Renal cortex interstitium (tissue), 11 donors: ENCODE data around the gene ULK1. TPM values are rescaled to one million over a fixed set of nuclear protein-coding genes. Genes with fewer than 3 reads are reported as not detected.
A peak's percentile ranks its signal among the peaks of the same experiment; 100 is the strongest.
"Not testable (repeated sequence)": the region's sequence is repeated elsewhere in the genome, so short reads cannot be mapped to it uniquely, and the experiment has no call there.

Experiments
- DNase-seq, 11 donors: peaks; one replicate each; pipeline ENCODE4 v3.0.0-alpha.2; 2013; ENCODE audit warnings: low read depth in 9 of 11, low spot score in 4 of 11; ENCODE audit errors: extremely low read depth in 1 of 11
- polyA plus RNA-seq, 3 donors: library from polyadenylated mRNA; unstranded; fragments of 120-200 nt; gene quantifications; one replicate each; pipeline ENCODE4 v1.2.1, GENCODE V29; 2013; ENCODE audit not compliant: insufficient read length in 3 of 3

Gene ULK1
- polyA plus RNA-seq, 3 donors: 23.7 to 44.8 (median 37.8) TPM

- not testable (repeated sequence) for DNase-seq
Measured at GRCh38 chr12:131948713-131949430, 54.5 kb downstream of the ULK1 start.

- DNase-seq: peak; percentile 61 to 92 (median 90)
Measured at GRCh38 chr12:131949431-131950181, 55.2 kb downstream of the ULK1 start, which contains the start of gene EP400. Gene EP400 (plus strand): TSS chr12:131949942. CDS start chr12:131960620, 10,678 bp downstream.

GRCh38 chr12:131950182-131950913, 55.9 kb downstream of the ULK1 start:
- peak in 1 of 11 donors; percentile 9 for DNase-seq

GRCh38 chr12:131953810-131954209, 59.4 kb downstream of the ULK1 start:
- DNase-seq: not testable (repeated sequence)

- not testable (repeated sequence) for DNase-seq
Measured at GRCh38 chr12:131954460-131954859, 60.0 kb downstream of the ULK1 start.

GRCh38 chr12:131959116-131959515, 64.7 kb downstream of the ULK1 start:
- no peak for DNase-seq

GRCh38 chr12:131959641-131960589, 65.5 kb downstream of the ULK1 start:
- DNase-seq: no peak

- DNase-seq: not testable (repeated sequence)
Measured at GRCh38 chr12:131960590-131961325, 66.3 kb downstream of the ULK1 start.

- not testable (repeated sequence) for DNase-seq
Measured at GRCh38 chr12:131961328-131961727, 66.9 kb downstream of the ULK1 start.

GRCh38 chr12:131962069-131962468, 67.6 kb downstream of the ULK1 start:
- no peak for DNase-seq

- no peak for DNase-seq
Measured at GRCh38 chr12:131963381-131963780, 69.0 kb downstream of the ULK1 start.

GRCh38 chr12:131965073-131965472, 70.7 kb downstream of the ULK1 start:
- no peak for DNase-seq

GRCh38 chr12:131971226-131971625, 76.8 kb downstream of the ULK1 start:
- no peak for DNase-seq

Other genes starting within 250 kb of the ULK1 start
- gene SFSWAP, start 183.5 kb upstream of the ULK1 start, polyA plus RNA-seq: 10 to 100 TPM; 43.9 to 61.8 (median 44.8) TPM
- 1 to 10 TPM in 2 of 3 donors, under 1 TPM in 1; 0.81 to 2.5 (median 1.2) TPM for gene MMP17, start 66.2 kb upstream of the ULK1 start, polyA plus RNA-seq
- gene PUS1, start 34.7 kb downstream of the ULK1 start, polyA plus RNA-seq: 10 to 100 TPM; 13.9 to 22.7 (median 18.0) TPM
- 10 to 100 TPM; 39.4 to 46.1 (median 41.1) TPM for gene EP400, start 55.3 kb downstream of the ULK1 start, polyA plus RNA-seq
- gene DDX51, start 249.7 kb downstream of the ULK1 start, polyA plus RNA-seq: 10 to 100 TPM; 14.8 to 24.3 (median 20.1) TPM
- gene NOC4L, start 249.8 kb downstream of the ULK1 start, polyA plus RNA-seq: 10 to 100 TPM; 12.5 to 21.0 (median 18.7) TPM